Activated CD4-positive, alpha-beta memory T cell treated with anti-CD3 and anti-CD28 coated beads for 36 hours (primary cell): ENCODE results near the gene COL4A2. TPM values are rescaled to one million over a fixed set of nuclear protein-coding genes. Genes with fewer than 3 reads are reported as not detected.

Source experiments
- CTCF ChIA-PET: fragments of 350-600 bp; sonication (Branson Sonifier 250); formaldehyde crosslinking; loops from one replicate; lab custom pipeline; 2021; ENCODE audit warnings: antibody characterized with exemption, inconsistent platforms; lab: Charles Lee
- POLR2A ChIA-PET: fragments of 350-600 bp; sonication (Branson Sonifier 250); formaldehyde crosslinking; loops from one replicate; lab custom pipeline; 2021; ENCODE audit warnings: antibody characterized with exemption; lab: Charles Lee
- DNase-seq: peaks from one replicate; pipeline ENCODE4 v3.0.0-alpha.2; 2020
- H3K27ac Mint-ChIP-seq: one replicate; pipeline ENCODE4 v1.8.0; 2021; ENCODE audit warnings: mixed read lengths
- H3K27me3 Mint-ChIP-seq: one replicate; pipeline ENCODE4 v1.8.0; 2021; ENCODE audit warnings: mixed read lengths
- H3K36me3 Mint-ChIP-seq: one replicate; pipeline ENCODE4 v1.8.0; 2021; ENCODE audit warnings: mixed read lengths
- H3K4me1 Mint-ChIP-seq: one replicate; pipeline ENCODE4 v1.8.0; 2021; ENCODE audit warnings: low read depth, mixed read lengths
- H3K4me3 Mint-ChIP-seq: one replicate; pipeline ENCODE4 v1.8.0; 2021; ENCODE audit warnings: mild to moderate bottlenecking, mixed read lengths
- H3K9me3 Mint-ChIP-seq: one replicate; pipeline ENCODE4 v1.8.0; 2021; ENCODE audit warnings: mixed read lengths
- intact Hi-C: fragments of 100-400 bp; cut with micrococcal nuclease; formaldehyde crosslinking; loops from one replicate; pipeline ENCODE4 v1.15.1; 2023
- total RNA-seq, 2 experiments: library from RNA; stranded (reverse); gene quantifications; one replicate each; pipeline ENCODE4 v1.2.3, GENCODE V29; 2021

COL4A2 gene
- total RNA-seq, 2 experiments from 2014 or later: not detected

- ChIA-PET CTCF (interaction anchor here (1.0 kb wide), 1 partner anchor 97 kb away, joined by 3 read pairs; no protein-coding TSS in a partner anchor), POLR2A (interaction anchor here (0.6 kb wide), 1 partner anchor 16 kb away, joined by 3 read pairs; no protein-coding TSS in a partner anchor)
- peaks cover 7% of the 10 kb centered on the region for H3K27me3 Mint-ChIP-seq
- H3K4me3 Mint-ChIP-seq: no peak overlapping the region
- no peaks in the 10 kb centered on the region for H3K4me1 Mint-ChIP-seq
- no peak for DNase-seq
- H3K27ac Mint-ChIP-seq: no peak overlapping the region
- peaks cover 3% of the 10 kb centered on the region for H3K9me3 Mint-ChIP-seq
- intact Hi-C loops: no loop called here
- no peaks in the 10 kb centered on the region for H3K36me3 Mint-ChIP-seq
Observed at GRCh38 chr13:110499621-110500281, 192.7 kb downstream of the COL4A2 start.

- H3K9me3 Mint-ChIP-seq: peaks cover 3% of the 10 kb centered on the region
- ChIA-PET POLR2A (no interaction called here), CTCF (interaction anchor here (0.6 to 1.0 kb wide), 2 partner anchors 88 to 97 kb away, joined by 3 read pairs; no protein-coding TSS in a partner anchor)
- intact Hi-C loops: no loop called here
- H3K36me3 Mint-ChIP-seq: no peaks in the 10 kb centered on the region
- DNase-seq: no peak
- no peaks in the 10 kb centered on the region for H3K4me1 Mint-ChIP-seq
- peaks cover 7% of the 10 kb centered on the region for H3K27me3 Mint-ChIP-seq
- H3K27ac Mint-ChIP-seq: no peak overlapping the region
- no peak overlapping the region for H3K4me3 Mint-ChIP-seq
Observed at GRCh38 chr13:110500341-110500740, 193.3 kb downstream of the COL4A2 start.

- ChIA-PET POLR2A (no interaction called here), CTCF (no interaction called here)
- no peak overlapping the region for H3K4me3 Mint-ChIP-seq
- no peak for DNase-seq
- H3K27ac Mint-ChIP-seq: no peak overlapping the region
- H3K4me1 Mint-ChIP-seq: no peaks in the 10 kb centered on the region
- peaks cover 7% of the 10 kb centered on the region for H3K27me3 Mint-ChIP-seq
- H3K36me3 Mint-ChIP-seq: no peaks in the 10 kb centered on the region
- H3K9me3 Mint-ChIP-seq: peaks cover 3% of the 10 kb centered on the region
- intact Hi-C loops: no loop called here
Observed at GRCh38 chr13:110501188-110501587, 194.1 kb downstream of the COL4A2 start.

- peaks cover 3% of the 10 kb centered on the region for H3K9me3 Mint-ChIP-seq
- no peak overlapping the region for H3K27ac Mint-ChIP-seq
- no peaks in the 10 kb centered on the region for H3K36me3 Mint-ChIP-seq
- ChIA-PET POLR2A (no interaction called here), CTCF (interaction anchor here (0.6 kb wide), 1 partner anchor 285 kb away, joined by 3 read pairs; no protein-coding TSS in a partner anchor)
- intact Hi-C loops: no loop called here
- no peak overlapping the region for H3K4me3 Mint-ChIP-seq
- no peak for DNase-seq
- no peaks in the 10 kb centered on the region for H3K4me1 Mint-ChIP-seq
- H3K27me3 Mint-ChIP-seq: peaks cover 9% of the 10 kb centered on the region
Observed at GRCh38 chr13:110503037-110503901, 196.2 kb downstream of the COL4A2 start.

- Mint-ChIP-seq H3K27me3 (peaks cover 9% of the 10 kb centered on the region), H3K4me1 (no peaks in the 10 kb centered on the region), H3K4me3 (no peak overlapping the region), H3K27ac (no peak overlapping the region), H3K9me3 (peaks cover 3% of the 10 kb centered on the region), H3K36me3 (no peaks in the 10 kb centered on the region)
- intact Hi-C loops: no loop called here
- no peak for DNase-seq
- POLR2A ChIA-PET: no interaction called here
- CTCF ChIA-PET: interaction anchor here (0.6 kb wide), 1 partner anchor 284 kb away, joined by 3 read pairs; no protein-coding TSS in a partner anchor
Observed at GRCh38 chr13:110503979-110504499, 197.0 kb downstream of the COL4A2 start.

- H3K9me3 Mint-ChIP-seq: peaks cover 3% of the 10 kb centered on the region
- H3K27me3 Mint-ChIP-seq: peaks cover 12% of the 10 kb centered on the region
- no peaks in the 10 kb centered on the region for H3K36me3 Mint-ChIP-seq
- CTCF ChIA-PET: no interaction called here
- no peak overlapping the region for H3K4me3 Mint-ChIP-seq
- no peak overlapping the region for H3K27ac Mint-ChIP-seq
- H3K4me1 Mint-ChIP-seq: no peaks in the 10 kb centered on the region
- DNase-seq: no peak
- POLR2A ChIA-PET: no interaction called here
- intact Hi-C loops: no loop called here
Observed at GRCh38 chr13:110505594-110505993, 198.5 kb downstream of the COL4A2 start.

- ChIA-PET CTCF (no interaction called here), POLR2A (no interaction called here)
- no peaks in the 10 kb centered on the region for H3K36me3 Mint-ChIP-seq
- peaks cover 12% of the 10 kb centered on the region for H3K27me3 Mint-ChIP-seq
- intact Hi-C loops: no loop called here
- H3K27ac Mint-ChIP-seq: no peak overlapping the region
- no peaks in the 10 kb centered on the region for H3K4me1 Mint-ChIP-seq
- DNase-seq: no peak
- no peak overlapping the region for H3K4me3 Mint-ChIP-seq
- no peaks in the 10 kb centered on the region for H3K9me3 Mint-ChIP-seq
Observed at GRCh38 chr13:110506396-110506795, 199.3 kb downstream of the COL4A2 start.

- intact Hi-C loops: no loop called here
- ChIA-PET POLR2A (no interaction called here), CTCF (no interaction called here)
- H3K27ac Mint-ChIP-seq: no peak overlapping the region
- no peak for DNase-seq
- peaks cover 6% of the 10 kb centered on the region for H3K27me3 Mint-ChIP-seq
- H3K9me3 Mint-ChIP-seq: no peaks in the 10 kb centered on the region
- H3K4me1 Mint-ChIP-seq: no peaks in the 10 kb centered on the region
- H3K4me3 Mint-ChIP-seq: no peak overlapping the region
- no peaks in the 10 kb centered on the region for H3K36me3 Mint-ChIP-seq
Observed at GRCh38 chr13:110506859-110507566, 199.9 kb downstream of the COL4A2 start.

- Mint-ChIP-seq H3K9me3 (no peaks in the 10 kb centered on the region), H3K27ac (no peak overlapping the region), H3K36me3 (no peaks in the 10 kb centered on the region), H3K4me1 (no peaks in the 10 kb centered on the region), H3K27me3 (peaks cover 5% of the 10 kb centered on the region), H3K4me3 (no peak overlapping the region)
- ChIA-PET CTCF (no interaction called here), POLR2A (no interaction called here)
- no peak for DNase-seq
- intact Hi-C loops: no loop called here
Observed at GRCh38 chr13:110507678-110508381, 200.7 kb downstream of the COL4A2 start.

GRCh38 chr13:110509478-110509926 is 202.4 kb downstream of the COL4A2 start:
- intact Hi-C loops: no loop called here
- ChIA-PET POLR2A (no interaction called here), CTCF (no interaction called here)
- Mint-ChIP-seq H3K27ac (no peak overlapping the region), H3K4me3 (no peak overlapping the region), H3K4me1 (peaks cover 2% of the 10 kb centered on the region), H3K36me3 (no peaks in the 10 kb centered on the region), H3K27me3 (peaks cover 5% of the 10 kb centered on the region), H3K9me3 (no peaks in the 10 kb centered on the region)
- DNase-seq: no peak

- ChIA-PET CTCF (no interaction called here), POLR2A (no interaction called here)
- peaks cover 8% of the 10 kb centered on the region for H3K4me1 Mint-ChIP-seq
Observed at GRCh38 chr13:110509971-110510786, 203.1 kb downstream of the COL4A2 start.

More at GRCh38 chr13:110509971-110510786, 203.1 kb downstream of the COL4A2 start:
- Mint-ChIP-seq H3K4me3 (no peak overlapping the region), H3K27ac (no peak overlapping the region), H3K36me3 (no peaks in the 10 kb centered on the region), H3K27me3 (peaks cover 5% of the 10 kb centered on the region), H3K9me3 (no peaks in the 10 kb centered on the region)
- intact Hi-C loops: no loop called here
- DNase-seq: no peak
